ENCODE results near the gene ADAMTSL2. TPM values are rescaled to one million over a fixed set of nuclear protein-coding genes. Genes with fewer than 3 reads are reported as not detected.

The ADAMTSL2 gene
- total and polyA plus RNA-seq, 8 donors, result 8.0 to 18.5 (median 12.3) TPM

DNA sequence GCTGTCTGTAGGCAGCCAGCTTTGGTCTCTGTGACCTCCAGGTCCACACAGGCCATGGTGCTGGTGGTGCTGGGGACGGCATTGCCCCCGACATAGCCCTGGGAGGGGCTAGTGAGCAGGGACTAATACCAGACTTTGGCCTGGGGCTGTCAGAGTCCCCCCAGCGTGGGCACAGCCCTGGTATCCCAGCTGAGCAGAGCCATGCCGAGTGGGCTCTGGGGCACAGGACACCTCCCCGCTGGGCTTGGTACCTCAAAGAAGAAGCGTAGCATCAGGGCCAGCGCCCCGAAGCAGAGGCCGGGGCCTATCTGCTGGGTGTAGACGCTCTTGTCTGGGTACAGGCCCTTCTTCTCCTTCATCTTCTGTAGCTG, 19.3 kb upstream of the ADAMTSL2 start:
- ATAC-seq (no peak), DNase-seq (peak in 1 of 4 donors; percentile 65)
- intact Hi-C loops (cut with DNase I), result no loop called here
- TF ChIP-seq CTCF (IDR thresholded peaks at IDR 0.05), result no peak
- peaks cover 0 to 21% of the 10 kb centered on the region in 2 donors for H3K27me3 ChIP-seq
- no peaks in the 10 kb centered on the region for H3K36me3 ChIP-seq
- no peak overlapping the region for H3K27ac ChIP-seq
- peaks cover 0 to under 1% of the 10 kb centered on the region in 2 donors for H3K4me1 ChIP-seq
- H3K9me3 ChIP-seq, result no peaks in the 10 kb centered on the region
- no peak overlapping the region for H3K4me3 ChIP-seq

- TF ChIP-seq CTCF (IDR thresholded peaks at IDR 0.05), result no peak
- H3K9me3 ChIP-seq, result no peaks in the 10 kb centered on the region
- H3K27me3 ChIP-seq, result peaks cover 0 to 21% of the 10 kb centered on the region in 2 donors
- no peaks in the 10 kb centered on the region for H3K36me3 ChIP-seq
- peak in 1 of 4 donors; percentile 43 for DNase-seq
- no peak overlapping the region for H3K27ac ChIP-seq
- ATAC-seq, result no peak
- intact Hi-C loops (cut with DNase I), result no loop called here
- H3K4me1 ChIP-seq, result no peaks in the 10 kb centered on the region
- no peak overlapping the region for H3K4me3 ChIP-seq
Observed at GRCh38 chr9:133515615-133516255, 18.8 kb upstream of the ADAMTSL2 start.

DNA sequence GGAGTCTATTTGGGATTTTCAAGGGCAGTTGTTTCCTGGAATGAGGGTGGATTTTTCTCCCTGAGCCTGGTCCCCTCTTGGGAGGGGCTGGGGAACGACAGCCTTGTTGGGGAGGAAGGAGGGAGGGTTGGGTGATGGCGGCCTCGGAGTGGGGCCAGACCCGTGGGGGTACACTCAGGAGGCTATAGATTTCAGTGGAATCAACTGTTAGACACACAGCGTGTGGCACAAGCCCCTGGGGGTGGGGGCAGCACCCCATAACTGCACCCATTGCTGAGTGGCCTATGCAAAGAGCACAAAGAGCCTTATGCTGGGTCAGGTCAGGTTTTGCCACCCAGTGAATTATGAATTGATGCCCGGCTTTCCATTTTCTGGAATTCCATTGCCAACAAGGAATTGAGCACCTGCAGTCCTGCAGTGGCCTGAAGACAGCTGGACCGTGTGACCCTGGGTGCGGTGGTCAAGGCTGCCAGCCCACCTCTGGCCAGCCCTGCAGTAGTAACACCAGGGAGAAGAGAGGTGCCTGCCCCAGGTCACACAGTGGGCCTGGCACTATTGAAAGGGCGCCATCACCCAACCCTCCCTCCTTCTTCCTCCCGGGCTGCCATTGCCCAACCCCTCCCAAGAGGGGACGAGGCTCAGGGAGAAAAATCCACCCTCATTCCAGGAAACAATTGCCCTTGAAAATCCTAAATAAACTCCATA, 18.1 kb upstream of the ADAMTSL2 start:
- ATAC-seq (no peak), DNase-seq (peak in 1 of 4 donors; percentile 34)
- Histone ChIP-seq H3K27ac (no peak overlapping the region), H3K4me3 (no peak overlapping the region), H3K27me3 (peaks cover 0 to 21% of the 10 kb centered on the region in 2 donors), H3K9me3 (no peaks in the 10 kb centered on the region), H3K4me1 (no peaks in the 10 kb centered on the region), H3K36me3 (no peaks in the 10 kb centered on the region)
- intact Hi-C loops (cut with DNase I), result no loop called here
- no peak for TF ChIP-seq CTCF (IDR thresholded peaks at IDR 0.05)

- ATAC-seq, result no peak
- no peak overlapping the region for H3K27ac ChIP-seq
- intact Hi-C loops (cut with DNase I), result no loop called here
Observed at GRCh38 chr9:133516961-133517350, 17.5 kb upstream of the ADAMTSL2 start.

More at GRCh38 chr9:133516961-133517350, 17.5 kb upstream of the ADAMTSL2 start:
- Histone ChIP-seq H3K4me3 (no peak overlapping the region), H3K9me3 (no peaks in the 10 kb centered on the region), H3K27me3 (peaks cover 0 to 21% of the 10 kb centered on the region in 2 donors), H3K4me1 (no peaks in the 10 kb centered on the region), H3K36me3 (no peaks in the 10 kb centered on the region)
- DNase-seq, result peak in 1 of 4 donors; percentile 53
- no peak for TF ChIP-seq CTCF (IDR thresholded peaks at IDR 0.05)

All from left lung (tissue), 10 donors.